Skeletal muscle tissue (tissue), 4 donors: ENCODE data around the gene CARD9. TPM values are rescaled to one million over a fixed set of nuclear protein-coding genes. Genes with fewer than 3 reads are reported as not detected.

Experiments used
- H3K27ac ChIP-seq: one replicate; pipeline ENCODE4 v1.7.0; 2013; ENCODE audit warnings: mild to moderate bottlenecking, low read depth, low read length, inconsistent platforms
- H3K27me3 ChIP-seq, 3 donors: one replicate each; pipeline ENCODE4 v1.7.0; 2013; ENCODE audit warnings: low read length in 3 of 3; ENCODE audit not compliant: control insufficient read depth in 3 of 3, insufficient read depth in 3 of 3
- H3K36me3 ChIP-seq, 3 donors: one replicate each; pipeline ENCODE4 v1.7.0; 2013; ENCODE audit warnings: low read length in 3 of 3; ENCODE audit not compliant: control insufficient read depth in 3 of 3, insufficient read depth in 3 of 3
- H3K4me1 ChIP-seq, 3 donors: one replicate each; pipeline ENCODE4 v1.7.0; 2013; ENCODE audit warnings: low read length in 3 of 3, mild to moderate bottlenecking in 3 of 3; ENCODE audit not compliant: control insufficient read depth in 3 of 3, insufficient read depth in 3 of 3
- H3K4me3 ChIP-seq, 3 donors: one replicate each; pipeline ENCODE4 v1.7.0; 2013; ENCODE audit warnings: low read length in 3 of 3
- H3K9ac ChIP-seq, 3 donors: one replicate each; pipeline ENCODE4 v1.7.0; 2013; ENCODE audit warnings: low read length in 3 of 3, mild to moderate bottlenecking in 3 of 3, moderate library complexity in 2 of 3, low read depth in 1 of 3
- H3K9me3 ChIP-seq, 3 donors: one replicate each; pipeline ENCODE4 v1.7.0; 2013; ENCODE audit warnings: low read length in 3 of 3; ENCODE audit not compliant: control insufficient read depth in 3 of 3
- total RNA-seq: library from RNA; depleted of rRNA; stranded (reverse); fragments of >200 nt; gene quantifications from one replicate; pipeline ENCODE4 v1.2.3, GENCODE V29; 2014
- donor health status: Osteomylitis.

CARD9 gene
- total RNA-seq, 1 donor from 2014 or later, result 1.0 TPM

- Histone ChIP-seq H3K4me1 (peaks cover 11 to 12% (median 11%) of the 10 kb centered on the region in 3 donors), H3K9ac (no peak overlapping the region), H3K4me3 (no peak overlapping the region), H3K36me3 (peaks cover 49 to 63% (median 52%) of the 10 kb centered on the region in 3 donors), H3K9me3 (no peaks in the 10 kb centered on the region), H3K27me3 (no peaks in the 10 kb centered on the region), H3K27ac (no peak overlapping the region)
These were observed 21.0 kb upstream of the CARD9 start for GRCh38 chr9:136394312-136395019.

- Histone ChIP-seq H3K4me1 (peaks cover 2 to 3% (median 2%) of the 10 kb centered on the region in 3 donors), H3K27ac (no peak overlapping the region), H3K9ac (no peak overlapping the region), H3K9me3 (no peaks in the 10 kb centered on the region), H3K4me3 (no peak overlapping the region), H3K36me3 (peaks cover 54 to 72% (median 61%) of the 10 kb centered on the region in 3 donors), H3K27me3 (no peaks in the 10 kb centered on the region)
These were observed 20.1 kb upstream of the CARD9 start for GRCh38 chr9:136393531-136393930.

- H3K36me3 ChIP-seq, result peaks cover 59 to 74% (median 60%) of the 10 kb centered on the region in 3 donors
- H3K27me3 ChIP-seq, result no peaks in the 10 kb centered on the region
- no peaks in the 10 kb centered on the region for H3K4me1 ChIP-seq
- no peaks in the 10 kb centered on the region for H3K9me3 ChIP-seq
- H3K9ac ChIP-seq, result no peak overlapping the region
- H3K4me3 ChIP-seq, result no peak overlapping the region
- no peak overlapping the region for H3K27ac ChIP-seq
These were observed 19.3 kb upstream of the CARD9 start for GRCh38 chr9:136392538-136393449.

DNA sequence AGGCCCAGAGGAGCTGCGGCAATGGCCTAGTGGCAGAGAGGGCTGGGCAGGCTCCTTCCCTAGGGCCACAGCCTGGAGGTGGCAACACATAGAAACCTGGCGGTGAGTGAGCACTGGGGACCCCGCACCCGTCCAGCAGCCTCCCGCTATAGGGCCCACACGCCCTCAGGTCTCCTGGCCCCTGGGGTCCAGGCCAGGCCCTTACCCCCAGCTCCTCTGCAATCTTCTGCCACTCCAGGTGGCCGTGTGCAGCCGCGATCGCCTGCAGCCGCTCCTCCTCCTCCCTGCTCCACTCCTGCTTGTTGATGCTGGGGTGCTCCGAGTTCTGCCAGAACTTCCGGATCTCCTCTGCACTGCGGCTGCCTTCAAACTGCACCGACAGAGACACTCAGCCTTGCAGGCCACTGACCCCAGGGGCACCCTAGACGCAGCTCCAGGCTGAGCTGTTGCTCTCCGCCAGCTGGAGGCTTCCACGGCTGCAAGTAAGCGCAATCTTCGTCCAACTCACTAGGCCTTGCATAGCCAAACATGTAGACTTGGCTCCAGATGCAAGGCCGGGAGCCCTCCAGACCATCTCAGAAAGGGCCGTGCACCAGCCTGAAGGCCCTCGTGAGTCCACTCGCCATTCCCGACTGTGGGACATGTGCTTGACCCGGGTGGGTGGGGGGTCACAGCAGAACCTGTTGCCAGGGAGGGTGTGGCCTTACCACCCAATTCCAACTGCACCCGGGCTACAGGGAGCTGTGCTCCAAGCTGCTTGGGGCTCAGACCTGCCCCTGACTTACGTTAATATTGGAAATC lies 18.5 kb upstream of the CARD9 start:
- H3K27ac ChIP-seq, result no peak overlapping the region
- no peaks in the 10 kb centered on the region for H3K9me3 ChIP-seq
- H3K4me1 ChIP-seq, result no peaks in the 10 kb centered on the region
- no peak overlapping the region for H3K4me3 ChIP-seq
- no peak overlapping the region for H3K9ac ChIP-seq
- peaks cover 61 to 75% (median 66%) of the 10 kb centered on the region in 3 donors for H3K36me3 ChIP-seq
- no peaks in the 10 kb centered on the region for H3K27me3 ChIP-seq

DNA sequence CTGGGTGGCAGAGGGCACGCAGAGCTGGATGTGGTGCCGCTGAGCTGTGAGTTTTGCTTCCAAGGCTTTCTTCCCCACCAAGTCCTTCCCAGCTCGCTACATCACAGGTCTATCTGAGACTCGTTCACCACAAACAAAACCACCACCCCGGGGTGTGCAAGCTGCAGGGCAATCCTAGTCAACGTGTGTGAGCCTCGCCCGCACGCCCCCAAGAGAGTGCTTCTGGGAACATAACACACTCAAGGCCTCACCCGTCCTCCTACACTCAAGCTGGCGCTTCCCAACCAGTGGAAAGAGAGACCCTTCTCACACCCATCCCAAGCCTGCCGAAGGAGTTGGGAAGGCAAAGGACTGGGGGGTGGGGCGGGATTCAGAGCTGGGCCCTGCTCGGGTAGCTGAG lies 15.9 kb upstream of the CARD9 start:
- Histone ChIP-seq H3K9me3 (no peaks in the 10 kb centered on the region), H3K4me3 (no peak overlapping the region), H3K27me3 (no peaks in the 10 kb centered on the region), H3K9ac (no peak overlapping the region), H3K4me1 (no peaks in the 10 kb centered on the region), H3K27ac (no peak overlapping the region), H3K36me3 (peaks cover 48 to 65% (median 49%) of the 10 kb centered on the region in 3 donors)

DNA sequence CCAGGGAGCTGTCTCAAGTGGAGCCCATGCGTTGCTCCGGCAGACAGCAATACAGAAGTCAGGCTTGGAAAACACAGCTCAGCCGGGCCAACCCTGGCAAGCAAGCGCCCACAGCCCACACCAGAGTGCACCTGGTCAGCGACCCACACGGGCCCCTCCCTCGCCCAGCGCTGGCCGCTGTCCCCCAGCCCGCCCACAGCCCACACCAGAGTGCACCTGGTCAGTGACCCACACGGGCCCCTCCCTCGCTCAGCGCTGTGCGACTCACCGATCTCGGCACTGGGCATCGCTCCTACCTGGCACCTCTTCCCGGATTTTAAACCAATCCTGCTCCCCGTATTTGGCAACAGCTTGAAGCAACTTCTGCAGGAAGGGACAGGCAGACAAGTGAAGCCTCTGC lies 13.7 kb upstream of the CARD9 start:
- H3K27me3 ChIP-seq, result no peaks in the 10 kb centered on the region
- H3K27ac ChIP-seq, result no peak overlapping the region
- peaks cover 57 to 62% (median 59%) of the 10 kb centered on the region in 3 donors for H3K36me3 ChIP-seq

DNA sequence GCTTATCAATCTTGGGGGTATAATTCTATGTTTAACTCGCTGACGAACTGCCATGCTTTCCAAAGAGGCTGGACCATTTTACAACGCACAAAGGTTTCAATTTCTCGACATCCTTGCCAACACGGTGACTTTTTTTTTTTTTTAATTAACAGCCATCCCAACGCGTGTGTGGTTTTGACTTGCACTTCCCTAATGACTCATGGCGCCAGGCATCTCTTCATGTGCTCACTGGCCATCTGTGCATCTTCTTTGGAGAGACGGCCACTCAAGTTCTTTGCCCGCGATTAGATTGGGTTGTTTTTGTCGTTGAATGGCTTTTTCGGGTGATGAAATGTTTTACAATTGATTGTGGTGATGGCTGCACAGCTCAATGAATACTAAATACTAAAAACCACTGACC lies 12.5 kb upstream of the CARD9 start:
- no peaks in the 10 kb centered on the region for H3K4me1 ChIP-seq
- H3K9me3 ChIP-seq, result no peaks in the 10 kb centered on the region
- no peak overlapping the region for H3K27ac ChIP-seq
- H3K36me3 ChIP-seq, result peaks cover 53 to 64% (median 54%) of the 10 kb centered on the region in 3 donors
- H3K27me3 ChIP-seq, result no peaks in the 10 kb centered on the region
- no peak overlapping the region for H3K4me3 ChIP-seq
- H3K9ac ChIP-seq, result no peak overlapping the region

More for the DNA sequence above, 13.7 kb upstream of the CARD9 start:
- Histone ChIP-seq H3K4me3 (no peak overlapping the region), H3K9me3 (no peaks in the 10 kb centered on the region), H3K4me1 (no peaks in the 10 kb centered on the region), H3K9ac (no peak overlapping the region)

- Histone ChIP-seq H3K36me3 (peaks cover 59 to 68% (median 62%) of the 10 kb centered on the region in 3 donors), H3K9ac (no peak overlapping the region), H3K4me3 (no peak overlapping the region), H3K27ac (no peak overlapping the region), H3K4me1 (no peaks in the 10 kb centered on the region), H3K27me3 (no peaks in the 10 kb centered on the region), H3K9me3 (no peaks in the 10 kb centered on the region)
These were observed 11.5 kb upstream of the CARD9 start for GRCh38 chr9:136385015-136385414.

- no peak overlapping the region for H3K4me3 ChIP-seq
- no peaks in the 10 kb centered on the region for H3K27me3 ChIP-seq
- no peak overlapping the region for H3K27ac ChIP-seq
- H3K9ac ChIP-seq, result no peak overlapping the region
- H3K9me3 ChIP-seq, result no peaks in the 10 kb centered on the region
- peaks cover 51 to 58% (median 54%) of the 10 kb centered on the region in 3 donors for H3K36me3 ChIP-seq
- H3K4me1 ChIP-seq, result no peaks in the 10 kb centered on the region
These were observed 10.0 kb upstream of the CARD9 start for GRCh38 chr9:136383436-136383835.
